Measurements from ENCODE around the gene FBXO9. TPM values are rescaled to one million over a fixed set of nuclear protein-coding genes. Genes with fewer than 3 reads are reported as not detected.

Gene FBXO9
- total RNA-seq, 2 donors from 2014 or later: 49.6 to 65.3 TPM

DNA sequence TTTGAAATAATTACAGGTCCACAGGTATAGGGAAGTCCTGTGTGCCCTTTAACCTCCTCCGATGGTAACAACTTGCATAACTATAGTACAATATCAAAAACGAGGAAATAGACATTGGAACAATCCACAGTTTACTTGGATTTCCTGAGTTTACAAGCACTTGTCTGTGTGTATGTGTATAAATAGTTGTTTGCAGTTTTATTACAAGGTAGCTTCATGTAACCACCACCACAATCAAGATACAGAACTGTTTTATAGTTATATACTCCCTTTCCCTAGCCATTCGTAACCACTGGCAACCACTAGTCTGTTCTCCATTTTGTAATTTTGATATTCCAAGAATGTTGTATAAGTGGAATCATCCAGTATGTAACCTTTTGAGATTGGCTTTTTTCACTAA is 9.1 kb downstream of the FBXO9 start:
- Mint-ChIP-seq H3K9me3 (no peaks in the 10 kb centered on the region), H3K27me3 (ENCODE audit: insufficient read depth) (no peaks in the 10 kb centered on the region), H3K36me3 (ENCODE audit: low read depth) (peaks cover 37% of the 10 kb centered on the region), H3K4me3 (no peak overlapping the region), H3K27ac (no peak overlapping the region), H3K4me1 (no peaks in the 10 kb centered on the region)
- Histone ChIP-seq H3K9me3 (ENCODE audit: control insufficient read depth, low read length) (no peaks in the 10 kb centered on the region), H3K36me3 (ENCODE audit: control insufficient read depth, insufficient read depth, low read length) (peaks cover 57% of the 10 kb centered on the region), H3K4me3 (ENCODE audit: low read length) (no peak overlapping the region), H3K4me1 (ENCODE audit: control insufficient read depth, insufficient read depth, low read length) (no peaks in the 10 kb centered on the region), H3K27ac (ENCODE audit: low read depth, low read length) (no peak overlapping the region), H3K27me3 (ENCODE audit: control insufficient read depth, insufficient read depth, low read length, poor library complexity, severe bottlenecking) (no peaks in the 10 kb centered on the region), H3K9ac (ENCODE audit: extremely low read depth, low read length, poor library complexity, severe bottlenecking) (no peak overlapping the region)
- DNase-seq: no peak
- TF ChIP-seq, protein P1, sequence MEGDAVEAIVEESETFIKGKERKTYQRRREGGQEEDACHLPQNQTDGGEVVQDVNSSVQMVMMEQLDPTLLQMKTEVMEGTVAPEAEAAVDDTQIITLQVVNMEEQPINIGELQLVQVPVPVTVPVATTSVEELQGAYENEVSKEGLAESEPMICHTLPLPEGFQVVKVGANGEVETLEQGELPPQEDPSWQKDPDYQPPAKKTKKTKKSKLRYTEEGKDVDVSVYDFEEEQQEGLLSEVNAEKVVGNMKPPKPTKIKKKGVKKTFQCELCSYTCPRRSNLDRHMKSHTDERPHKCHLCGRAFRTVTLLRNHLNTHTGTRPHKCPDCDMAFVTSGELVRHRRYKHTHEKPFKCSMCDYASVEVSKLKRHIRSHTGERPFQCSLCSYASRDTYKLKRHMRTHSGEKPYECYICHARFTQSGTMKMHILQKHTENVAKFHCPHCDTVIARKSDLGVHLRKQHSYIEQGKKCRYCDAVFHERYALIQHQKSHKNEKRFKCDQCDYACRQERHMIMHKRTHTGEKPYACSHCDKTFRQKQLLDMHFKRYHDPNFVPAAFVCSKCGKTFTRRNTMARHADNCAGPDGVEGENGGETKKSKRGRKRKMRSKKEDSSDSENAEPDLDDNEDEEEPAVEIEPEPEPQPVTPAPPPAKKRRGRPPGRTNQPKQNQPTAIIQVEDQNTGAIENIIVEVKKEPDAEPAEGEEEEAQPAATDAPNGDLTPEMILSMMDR (conservative IDR thresholded peaks at IDR 0.05): no peak
- 93 to 100% methylated on average over 2 to 3 of the region's 3 CpGs for WGBS, 2 experiments (ENCODE audit: insufficient coverage in 1 of 2, insufficient read length in 1 of 2)

- H3K36me3 ChIP-seq (ENCODE audit: control insufficient read depth, insufficient read depth, low read length): peaks cover 75% of the 10 kb centered on the region
- no peaks in the 10 kb centered on the region for H3K9me3 ChIP-seq (ENCODE audit: control insufficient read depth, low read length)
- Mint-ChIP-seq H3K27ac (no peak overlapping the region), H3K4me1 (no peaks in the 10 kb centered on the region), H3K27me3 (ENCODE audit: insufficient read depth) (no peaks in the 10 kb centered on the region), H3K9me3 (no peaks in the 10 kb centered on the region), H3K36me3 (ENCODE audit: low read depth) (peaks cover 55% of the 10 kb centered on the region), H3K4me3 (no peak overlapping the region)
- DNase-seq: no peak
- H3K27me3 ChIP-seq (ENCODE audit: control insufficient read depth, insufficient read depth, low read length, poor library complexity, severe bottlenecking): no peaks in the 10 kb centered on the region
- 91 to 100% methylated on average over 1 of the region's 1 CpG for WGBS, 2 experiments (ENCODE audit: insufficient coverage in 1 of 2, insufficient read length in 1 of 2)
- H3K9ac ChIP-seq (ENCODE audit: extremely low read depth, low read length, poor library complexity, severe bottlenecking): no peak overlapping the region
- H3K4me1 ChIP-seq (ENCODE audit: control insufficient read depth, insufficient read depth, low read length): no peaks in the 10 kb centered on the region
- H3K27ac ChIP-seq (ENCODE audit: low read depth, low read length): no peak overlapping the region
- no peak overlapping the region for H3K4me3 ChIP-seq (ENCODE audit: low read length)
- TF ChIP-seq, protein P1 (conservative IDR thresholded peaks at IDR 0.05): no peak
Observed at GRCh38 chr6:53080813-53081212, 15.6 kb downstream of the FBXO9 start.

DNA sequence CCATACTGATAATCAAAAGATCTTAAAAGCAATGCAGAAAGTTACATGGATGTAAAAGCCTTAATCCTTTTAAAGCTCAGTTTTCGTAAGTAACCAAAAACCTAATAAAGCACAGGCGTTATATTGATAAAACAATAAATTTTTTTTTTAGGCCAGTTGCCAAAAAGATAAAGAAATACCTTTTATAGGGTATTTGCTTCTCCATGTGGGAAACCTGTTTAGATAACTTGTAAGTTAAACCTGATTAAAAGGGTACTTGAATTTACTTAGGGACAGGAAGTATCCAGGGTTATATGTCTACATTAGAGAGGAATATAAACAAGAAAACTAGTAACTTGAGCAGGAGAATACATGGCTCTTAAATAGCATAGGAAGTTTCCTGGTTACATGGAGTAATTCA is 21.1 kb downstream of the FBXO9 start:
- Mint-ChIP-seq H3K4me1 (no peaks in the 10 kb centered on the region), H3K36me3 (ENCODE audit: low read depth) (peaks cover 59% of the 10 kb centered on the region), H3K9me3 (no peaks in the 10 kb centered on the region), H3K4me3 (no peak overlapping the region), H3K27ac (no peak overlapping the region), H3K27me3 (ENCODE audit: insufficient read depth) (no peaks in the 10 kb centered on the region)
- H3K36me3 ChIP-seq (ENCODE audit: control insufficient read depth, insufficient read depth, low read length): peaks cover 65% of the 10 kb centered on the region
- no peak overlapping the region for H3K27ac ChIP-seq (ENCODE audit: low read depth, low read length)
- no peak for DNase-seq
- TF ChIP-seq, protein P1 (conservative IDR thresholded peaks at IDR 0.05): no peak
- no peak overlapping the region for H3K9ac ChIP-seq (ENCODE audit: extremely low read depth, low read length, poor library complexity, severe bottlenecking)
- no peaks in the 10 kb centered on the region for H3K27me3 ChIP-seq (ENCODE audit: control insufficient read depth, insufficient read depth, low read length, poor library complexity, severe bottlenecking)
- WGBS, 2 experiments (ENCODE audit: insufficient coverage in 1 of 2, insufficient read length in 1 of 2): 93% methylated on average over 1 of the region's 2 CpGs; no CpG with 5 or more reads in 1 of the 2 experiments
- H3K4me1 ChIP-seq (ENCODE audit: control insufficient read depth, insufficient read depth, low read length): no peaks in the 10 kb centered on the region
- no peak overlapping the region for H3K4me3 ChIP-seq (ENCODE audit: low read length)
- H3K9me3 ChIP-seq (ENCODE audit: control insufficient read depth, low read length): no peaks in the 10 kb centered on the region
